HG03432 (cell line): Measurements from ENCODE around the gene TUBB3.
"Not testable (repeated sequence)": the region's sequence is repeated elsewhere in the genome, so short reads cannot be mapped to it uniquely, and the experiment has no call there.

Experiments
- ATAC-seq: cut with Tn5 transposase; IDR thresholded peaks from one replicate; pipeline ENCODE4 v1.9.1; 2021; ENCODE audit warnings: mild to moderate bottlenecking, moderate library complexity; ENCODE audit not compliant: unreplicated experiment

The TUBB3 gene

DNA sequence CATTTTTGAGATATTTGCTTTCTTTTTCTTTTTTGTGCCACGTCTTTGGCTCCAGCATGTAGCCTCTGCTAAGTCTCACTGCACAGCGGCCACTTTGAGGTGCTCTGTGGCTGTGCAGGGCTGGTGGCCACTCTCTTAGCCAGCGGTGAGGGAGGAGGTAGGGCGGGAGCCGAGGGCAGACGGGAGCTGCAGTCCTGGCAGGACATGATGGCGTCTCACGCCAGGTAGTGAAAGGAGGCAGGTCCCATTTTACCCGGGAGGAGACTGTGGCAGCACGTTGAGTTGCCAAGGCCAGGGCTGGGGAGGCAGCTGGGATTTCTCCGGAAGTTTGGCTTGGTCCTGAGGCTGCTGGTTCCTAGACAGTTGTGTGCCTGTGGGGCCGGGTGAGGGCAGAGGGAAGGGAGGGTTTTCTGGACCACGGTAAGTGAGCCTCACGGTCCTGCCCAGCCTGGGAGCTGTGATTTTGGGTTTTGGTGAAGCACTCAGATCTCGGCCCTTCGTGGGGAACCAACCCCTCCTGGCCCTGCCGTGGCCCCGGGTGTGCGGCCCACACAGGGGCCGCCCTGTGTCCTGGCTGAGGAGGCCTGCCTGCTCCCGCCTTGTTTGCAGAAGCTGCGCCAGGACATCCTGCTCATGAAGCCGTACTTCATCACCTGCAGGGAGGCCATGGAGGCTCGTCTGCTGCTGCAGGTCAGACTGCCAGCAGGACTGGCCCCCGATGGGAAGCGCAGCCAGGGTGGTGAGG lies 39.8 kb downstream of the TUBB3 start:
- ATAC-seq = no peak

DNA sequence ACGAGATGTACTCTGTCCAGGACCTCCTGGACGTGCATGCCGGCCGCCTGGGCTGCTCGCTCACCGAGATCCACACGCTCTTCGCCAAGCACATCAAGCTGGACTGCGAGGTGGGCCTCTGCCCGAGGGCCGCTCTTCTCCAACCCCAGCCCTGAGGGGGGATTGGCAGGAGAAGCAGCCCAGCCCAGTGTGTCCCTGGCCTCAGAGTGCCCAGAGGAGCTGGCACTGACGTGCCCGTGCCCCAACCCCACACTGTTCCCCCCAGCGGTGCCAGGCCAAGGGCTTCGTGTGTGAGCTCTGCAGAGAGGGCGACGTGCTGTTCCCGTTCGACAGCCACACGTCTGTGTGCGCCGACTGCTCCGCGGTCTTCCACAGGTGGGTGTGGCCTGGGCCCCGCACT lies 41.1 kb downstream of the TUBB3 start:
- no peak for ATAC-seq

DNA sequence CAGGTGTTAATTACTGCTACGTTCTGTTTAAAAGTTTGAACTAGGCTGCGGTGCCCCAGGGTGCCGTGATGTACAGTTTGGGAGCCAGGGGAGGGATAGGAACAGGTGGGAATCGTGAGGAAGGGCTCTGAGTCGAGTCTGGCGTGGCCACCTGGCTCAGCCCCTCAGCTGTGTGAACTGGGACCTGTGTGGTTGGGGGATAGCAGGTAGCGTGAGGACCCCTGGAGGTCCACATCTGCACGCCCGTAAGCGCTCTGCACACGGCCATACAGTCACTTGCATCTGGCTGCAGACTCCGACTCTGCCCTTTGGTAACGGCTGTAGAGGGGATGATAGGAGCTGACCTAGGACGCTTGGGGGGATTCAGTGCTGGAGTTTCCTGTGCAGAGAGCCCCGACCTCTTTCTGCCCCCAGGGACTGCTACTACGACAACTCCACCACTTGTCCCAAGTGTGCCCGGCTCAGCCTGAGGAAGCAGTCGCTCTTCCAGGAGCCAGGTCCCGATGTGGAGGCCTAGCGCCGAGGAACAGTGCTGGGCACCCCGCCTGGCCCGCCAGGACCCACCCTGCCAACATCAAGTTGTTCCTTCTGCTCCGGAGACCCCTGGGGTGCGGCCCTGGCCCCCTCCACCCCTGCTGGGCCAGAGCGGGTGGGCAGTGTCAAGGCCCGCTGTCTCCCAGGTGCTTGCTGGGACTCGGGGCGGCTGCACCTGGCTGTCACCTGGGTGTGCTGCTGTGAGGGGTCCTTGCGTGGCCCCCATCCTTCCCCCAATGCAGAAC lies 42.5 kb downstream of the TUBB3 start:
- ATAC-seq = no peak

DNA sequence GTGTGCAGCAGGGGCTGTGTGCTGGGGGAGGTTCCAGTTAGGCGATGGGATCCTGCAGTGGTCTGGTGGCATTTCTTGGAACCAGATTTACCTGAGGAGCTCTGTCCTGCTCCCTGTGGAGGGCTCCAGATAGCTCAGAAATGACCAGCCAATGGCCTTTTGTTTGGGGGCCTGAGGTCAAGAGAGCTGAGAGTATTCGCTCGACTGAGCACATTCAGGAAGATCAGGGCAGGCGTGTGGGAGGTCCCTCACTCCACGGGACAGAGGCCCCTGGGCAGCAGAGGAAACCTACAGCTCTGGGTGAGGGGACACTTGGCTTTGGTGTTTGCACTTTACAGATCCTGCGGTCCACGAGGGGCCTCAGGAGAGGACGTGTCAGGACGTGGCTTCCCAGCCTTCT lies 43.6 kb downstream of the TUBB3 start:
- ATAC-seq = no peak

- ATAC-seq = not testable (repeated sequence)
These were observed 44.3 kb downstream of the TUBB3 start for GRCh38 chr16:89967436-89967835.

DNA sequence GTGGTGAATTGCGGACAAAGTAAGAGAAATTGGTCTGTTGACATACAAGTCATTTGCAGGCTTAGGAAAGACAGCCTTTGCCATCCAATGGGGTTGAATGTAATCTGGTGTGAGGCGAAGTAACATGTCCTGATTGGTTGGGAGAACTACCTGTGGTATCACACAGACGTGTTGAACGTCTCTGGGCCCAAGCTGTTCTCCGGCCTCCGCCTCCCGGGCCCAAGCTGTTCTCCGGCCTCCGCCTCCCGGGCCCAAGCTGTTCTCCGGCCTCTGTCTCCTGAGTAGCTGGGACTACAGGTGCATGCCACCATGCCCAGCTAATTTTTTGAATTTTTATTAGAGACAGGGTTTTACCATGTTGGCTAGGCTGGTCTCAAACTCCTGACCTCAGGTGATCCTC lies 44.9 kb downstream of the TUBB3 start:
- not testable (repeated sequence) for ATAC-seq

DNA sequence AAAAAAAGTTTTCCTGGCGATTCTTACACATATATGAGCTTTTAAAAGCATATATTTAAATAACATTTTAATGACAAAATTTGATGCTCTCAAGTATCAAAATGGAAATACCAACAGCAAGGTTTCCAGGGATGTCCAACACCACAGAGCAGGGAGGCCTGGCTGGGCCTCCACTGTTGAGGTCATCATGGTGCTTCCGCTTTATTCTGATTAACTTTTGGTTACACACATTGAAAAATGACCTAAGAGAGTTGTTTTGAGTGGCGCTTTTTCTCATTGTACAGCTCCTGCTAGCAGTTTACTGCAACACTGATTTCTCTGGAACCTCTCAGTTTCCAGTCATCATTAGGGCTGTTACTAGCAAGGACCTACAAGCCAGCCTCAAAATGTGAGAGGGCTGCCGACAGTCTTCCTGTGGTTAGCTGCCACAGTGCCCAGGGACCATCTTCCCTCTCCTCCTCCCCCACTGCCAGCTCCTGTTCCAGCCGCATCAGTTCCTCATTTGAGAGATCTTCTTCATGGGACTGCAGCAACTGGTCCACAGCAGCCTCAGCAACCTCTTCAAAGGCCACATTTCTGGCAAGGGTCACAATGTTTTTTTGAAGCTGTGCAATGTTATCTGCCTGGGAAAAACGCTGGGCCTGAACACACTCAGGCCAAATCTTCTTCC lies 46.7 kb downstream of the TUBB3 start:
- no peak for ATAC-seq

DNA sequence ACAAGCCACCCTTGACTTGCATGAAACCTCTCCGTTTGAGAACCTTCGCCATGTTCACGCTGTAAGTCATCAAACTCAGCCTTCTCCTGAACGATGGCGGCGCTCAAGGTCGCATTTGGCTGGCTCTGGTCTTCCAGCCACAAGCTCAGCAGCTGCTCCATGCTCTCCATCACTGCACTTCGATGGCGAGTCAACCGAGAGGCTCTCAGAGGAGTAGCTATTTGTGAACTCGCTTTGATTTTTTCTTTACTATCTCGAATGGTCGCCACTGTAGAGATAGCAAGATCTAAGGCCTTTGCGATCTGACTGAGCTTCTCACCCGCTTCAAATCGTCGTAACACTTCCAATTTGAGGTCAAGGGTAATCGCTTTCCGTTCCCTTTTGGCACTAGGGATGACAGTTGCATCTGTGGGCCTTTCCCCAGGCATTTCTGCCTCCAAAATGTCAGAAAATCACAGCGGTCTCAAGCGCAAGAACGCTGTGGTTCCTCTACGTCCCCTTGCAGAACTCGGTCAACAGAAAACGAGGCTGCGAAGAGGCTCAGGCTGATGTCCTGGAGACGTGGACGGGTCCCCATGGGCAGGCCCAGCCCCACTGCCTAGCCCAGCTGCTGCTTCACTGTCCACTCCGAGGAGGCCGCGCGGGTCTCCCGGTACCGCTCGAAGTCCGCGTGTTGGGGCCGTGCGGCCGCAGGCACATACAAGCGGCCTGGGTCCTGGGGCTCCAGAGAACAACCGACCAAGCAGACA lies 48.5 kb downstream of the TUBB3 start:
- ATAC-seq = peak; percentile 2

DNA sequence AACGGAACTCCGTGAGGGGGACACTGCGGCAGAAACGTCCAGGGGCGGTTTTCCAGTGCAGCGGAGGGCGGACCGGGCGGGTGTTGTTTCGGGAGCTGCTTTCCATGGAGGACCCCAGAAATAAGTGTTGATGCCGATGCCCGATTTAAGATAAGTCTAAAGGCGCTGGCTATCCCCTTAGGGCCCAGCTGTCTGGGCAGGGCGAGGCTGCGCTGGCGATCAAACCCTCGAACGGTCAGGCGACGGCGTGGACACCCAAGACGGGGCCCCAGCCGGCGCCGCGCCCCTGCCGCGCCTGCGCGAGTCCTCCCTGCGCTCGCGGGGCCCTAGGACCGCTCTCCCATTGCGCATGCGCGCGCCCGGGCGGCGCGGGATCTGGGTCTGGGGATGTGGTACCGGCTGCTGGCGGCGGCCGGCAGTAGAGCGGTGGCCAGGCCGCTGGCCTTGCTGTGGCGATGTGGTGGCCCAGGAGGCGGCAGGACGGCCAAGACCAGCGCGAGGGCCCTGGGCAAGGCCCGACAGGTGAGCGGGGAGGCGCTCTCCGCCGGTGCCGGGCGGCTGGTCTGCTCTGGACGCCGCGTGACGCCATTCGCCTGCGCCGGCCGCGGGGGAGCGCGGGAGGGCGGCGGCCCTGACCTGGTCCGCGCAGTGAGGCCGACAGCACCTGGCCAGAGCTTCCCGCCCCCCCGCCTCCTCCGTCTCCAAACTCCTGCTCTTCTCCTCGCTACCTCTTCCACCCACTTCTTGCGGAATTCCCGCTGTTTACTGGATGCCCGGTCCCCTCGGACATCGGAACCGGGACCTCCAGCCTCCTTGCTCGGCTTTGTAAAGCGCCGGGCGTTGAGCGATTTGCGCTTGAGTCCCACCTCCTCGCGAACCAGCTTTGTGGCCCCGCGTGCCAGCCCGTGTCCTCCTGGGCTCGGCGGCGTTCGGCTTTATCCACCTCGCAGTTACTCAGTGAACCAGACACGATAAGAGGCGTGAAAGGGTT lies 49.4 kb downstream of the TUBB3 start:
- ATAC-seq = peak; percentile 89

- no peak for ATAC-seq
These were observed 50.1 kb downstream of the TUBB3 start for GRCh38 chr16:89973235-89973634.

- ATAC-seq = no peak
These were observed 50.7 kb downstream of the TUBB3 start for GRCh38 chr16:89973654-89974335.

GRCh38 chr16:89974870-89975269 lies 51.7 kb downstream of the TUBB3 start:
- ATAC-seq = no peak

- ATAC-seq = no peak
These were observed 58.3 kb downstream of the TUBB3 start for GRCh38 chr16:89981414-89981813.

DNA sequence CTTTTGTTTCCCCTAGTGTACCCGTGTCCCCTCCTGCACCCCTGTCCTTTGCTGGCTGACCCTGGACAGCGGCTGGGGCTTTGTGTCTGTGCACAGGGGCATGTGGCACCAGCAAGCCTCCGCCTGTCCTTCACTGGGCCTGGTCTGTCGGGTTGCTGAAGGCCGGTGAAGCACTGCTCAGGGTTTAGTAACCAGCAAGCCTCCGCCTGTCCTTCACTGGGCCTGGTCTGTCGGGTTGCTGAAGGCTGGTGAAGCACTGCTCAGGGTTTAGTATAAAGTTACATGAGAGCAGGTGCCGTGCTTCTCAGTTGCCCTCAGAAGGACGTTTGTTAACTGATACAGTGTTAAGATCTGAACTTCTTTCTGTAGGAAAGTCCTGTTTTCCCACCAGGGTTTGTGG lies 59.2 kb downstream of the TUBB3 start:
- ATAC-seq = no peak

GRCh38 chr16:89983536-89983935 lies 60.4 kb downstream of the TUBB3 start:
- no peak for ATAC-seq

DNA sequence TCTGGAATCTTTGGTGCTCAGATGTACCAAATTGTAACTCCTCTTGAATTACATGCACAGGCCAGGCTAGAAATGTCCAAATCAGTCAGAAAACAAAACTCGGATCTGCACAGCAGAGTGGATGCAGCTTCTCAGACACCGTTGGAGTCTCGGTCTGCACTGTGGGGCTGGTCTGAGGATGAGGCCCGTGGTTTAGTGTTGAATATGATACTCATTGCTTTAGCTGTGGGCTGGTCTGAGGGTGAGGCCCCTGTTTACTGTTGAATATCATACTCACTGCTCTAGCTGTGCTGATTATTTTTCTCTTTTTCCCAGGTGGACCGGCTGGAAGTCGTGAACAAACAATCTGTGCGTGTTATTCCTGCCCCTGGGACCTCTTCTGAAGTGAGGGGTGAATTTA lies 61.1 kb downstream of the TUBB3 start:
- ATAC-seq = no peak

DNA sequence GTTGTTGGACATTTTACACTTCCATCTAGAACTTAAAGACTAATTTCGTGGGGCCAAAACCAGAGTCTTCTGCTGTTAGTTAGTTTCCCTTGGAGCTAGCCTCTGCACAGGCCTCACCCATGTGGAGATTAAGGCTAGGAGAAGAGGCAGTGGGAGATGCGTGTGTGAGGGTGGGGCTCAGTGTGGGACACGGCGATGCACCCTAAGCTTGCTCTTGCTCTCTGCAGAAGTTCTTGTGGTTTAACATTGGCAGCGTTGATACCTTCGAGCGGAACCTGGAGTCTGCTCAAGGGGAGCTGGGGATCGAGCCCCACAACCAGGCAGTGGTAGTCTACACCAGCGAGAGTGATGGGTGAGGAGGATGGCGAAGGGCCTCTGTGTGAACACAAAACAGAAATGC lies 62.1 kb downstream of the TUBB3 start:
- no peak for ATAC-seq
